Brain pericyte (primary cell): ENCODE measurements around the gene PDE10A.

Source experiments
- DNase-seq: peaks from one replicate; pipeline ENCODE4 v3.0.0-alpha.2; 2012; ENCODE audit warnings: low read depth, low spot score

PDE10A gene

DNA sequence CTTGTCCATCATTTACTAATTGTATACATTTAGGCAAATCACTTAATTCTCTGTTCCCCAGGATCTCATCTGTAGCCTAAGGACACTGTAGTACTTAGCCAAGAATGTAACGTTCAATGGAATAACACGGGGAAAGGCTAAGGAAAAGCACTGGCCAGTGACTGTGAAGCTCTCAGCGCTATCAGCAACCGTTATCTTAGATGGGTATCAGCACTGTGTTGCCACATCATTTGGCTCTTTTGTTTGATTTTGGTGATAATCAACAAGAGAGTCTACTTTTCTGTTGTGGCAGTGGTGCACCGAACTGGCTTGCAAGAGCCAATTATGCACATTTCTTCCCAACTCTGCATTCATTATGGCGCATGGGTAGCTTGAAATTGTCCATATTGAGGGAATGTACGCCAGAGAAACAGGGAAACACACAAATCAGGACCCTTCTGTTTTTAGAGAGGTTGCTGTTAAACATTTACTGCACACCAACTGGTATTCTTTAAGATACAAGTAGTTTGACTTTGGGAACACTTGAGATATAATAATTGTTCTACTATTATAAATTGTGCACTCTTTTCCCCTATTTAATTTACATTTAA lies 259.9 kb downstream of the PDE10A start:
- DNase-seq: no peak

DNA sequence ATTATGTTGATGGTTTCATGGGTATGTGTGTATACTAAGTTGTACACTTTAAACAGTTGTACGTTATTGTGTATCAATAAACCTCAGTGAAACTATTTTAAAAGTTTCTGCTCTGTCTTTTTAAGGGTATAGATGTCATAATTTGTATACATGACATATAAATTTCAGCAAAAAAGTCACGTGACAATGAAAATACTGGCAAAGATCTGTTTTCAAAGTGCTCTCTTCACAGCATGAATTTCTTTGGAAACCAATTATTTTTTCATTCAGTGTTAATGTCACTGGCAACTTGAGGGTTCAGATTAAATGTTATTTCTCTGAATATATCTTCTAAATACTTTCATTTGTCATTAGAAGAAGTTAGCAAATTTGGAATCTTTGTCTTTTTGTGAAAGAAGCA lies 261.9 kb downstream of the PDE10A start:
- DNase-seq: no peak

DNA sequence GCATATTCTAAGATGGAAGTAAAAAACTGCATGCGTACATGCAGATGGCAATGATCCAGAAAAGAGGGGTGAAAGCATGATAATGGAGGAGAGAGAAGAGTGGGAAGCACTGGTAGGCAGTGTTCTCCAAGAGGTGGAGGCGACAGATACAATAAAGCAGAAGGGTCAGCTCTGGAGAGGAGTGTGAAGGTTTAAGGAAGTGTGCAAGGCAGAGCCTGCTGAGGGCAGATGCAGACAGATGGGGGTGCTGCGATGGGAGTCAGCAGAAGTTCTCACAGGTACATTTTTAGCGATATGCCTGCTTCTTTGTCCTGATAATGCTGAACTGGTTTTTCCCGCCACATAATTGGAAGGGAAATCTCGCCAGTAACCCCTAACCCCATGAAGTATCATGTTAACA lies 272.6 kb downstream of the PDE10A start:
- no peak for DNase-seq

DNA sequence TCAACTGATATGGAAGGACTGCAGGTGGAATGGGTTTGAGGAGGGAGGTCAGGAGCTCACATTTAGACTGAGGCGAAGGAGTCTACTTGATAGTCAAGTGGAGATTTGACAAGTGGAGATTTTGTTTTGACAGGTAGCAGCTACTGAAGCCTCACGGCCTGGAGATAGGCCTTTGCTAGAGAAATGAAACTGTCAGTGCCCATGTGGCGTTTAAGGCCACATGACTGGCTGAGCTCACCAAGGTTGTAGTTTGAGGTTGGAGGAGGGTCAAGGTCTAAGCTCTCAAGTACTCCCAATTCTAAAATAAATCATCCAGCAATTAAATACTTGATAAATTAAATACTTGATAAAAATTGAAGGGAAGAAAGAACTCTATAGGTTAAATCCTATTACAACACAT lies 273.5 kb downstream of the PDE10A start:
- no peak for DNase-seq

DNA sequence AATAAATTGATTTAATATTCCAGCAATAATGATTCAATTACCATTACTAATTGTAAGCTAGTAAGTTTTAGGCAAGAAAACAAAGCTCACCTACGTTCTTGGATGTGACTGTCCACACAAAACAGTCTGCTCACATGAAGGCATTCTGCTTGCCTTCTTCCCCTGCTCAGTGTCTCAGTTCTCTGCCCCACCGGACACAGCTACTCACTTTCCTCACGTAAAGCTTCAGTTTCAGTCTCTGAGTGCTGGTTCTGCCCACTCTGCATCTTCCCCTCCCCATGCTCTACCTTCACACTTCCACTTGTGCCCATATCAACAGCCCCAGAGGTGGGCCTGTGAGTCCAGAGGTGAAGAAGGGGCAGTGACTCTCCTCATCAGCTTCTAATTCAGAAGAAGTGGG lies 279.7 kb downstream of the PDE10A start:
- DNase-seq: no peak

DNA sequence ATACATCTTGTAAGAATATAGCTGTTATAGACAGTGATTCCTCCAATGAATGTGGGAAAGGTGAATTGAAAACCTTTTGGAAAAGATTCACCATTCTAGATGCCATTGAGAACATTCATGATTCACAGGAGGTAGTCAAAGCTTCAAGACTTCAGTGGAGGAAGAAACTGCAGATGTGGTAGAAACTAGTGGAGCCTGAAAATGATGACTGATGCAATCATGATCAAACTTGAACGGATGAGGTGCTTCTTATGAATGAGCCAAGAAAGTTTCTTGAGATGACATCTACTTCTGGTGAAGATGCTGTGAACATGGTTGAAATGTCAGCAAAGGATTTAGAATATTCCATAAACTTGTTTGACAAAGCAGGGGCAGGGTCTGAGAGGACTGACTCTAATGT lies 286.9 kb downstream of the PDE10A start:
- no peak for DNase-seq

DNA sequence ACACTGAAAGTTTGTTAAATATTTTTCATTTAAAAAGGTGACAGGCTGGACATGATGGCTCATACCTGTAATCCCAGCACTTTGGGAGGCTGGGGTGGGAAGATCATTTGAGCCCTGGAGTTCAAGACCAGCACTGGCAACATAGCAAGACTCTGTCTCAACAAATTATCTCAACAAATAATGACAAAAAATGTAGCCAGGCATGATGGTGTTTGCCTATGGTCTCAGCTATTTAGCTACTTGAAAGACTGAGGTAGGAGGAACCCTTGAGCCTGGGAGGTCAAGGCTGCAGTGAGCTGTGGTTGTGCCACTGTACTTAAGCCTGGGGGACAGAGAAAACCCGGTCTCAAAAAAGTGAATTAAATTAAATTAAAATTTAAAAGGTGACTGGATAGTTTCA lies 297.7 kb downstream of the PDE10A start:
- no peak for DNase-seq

DNA sequence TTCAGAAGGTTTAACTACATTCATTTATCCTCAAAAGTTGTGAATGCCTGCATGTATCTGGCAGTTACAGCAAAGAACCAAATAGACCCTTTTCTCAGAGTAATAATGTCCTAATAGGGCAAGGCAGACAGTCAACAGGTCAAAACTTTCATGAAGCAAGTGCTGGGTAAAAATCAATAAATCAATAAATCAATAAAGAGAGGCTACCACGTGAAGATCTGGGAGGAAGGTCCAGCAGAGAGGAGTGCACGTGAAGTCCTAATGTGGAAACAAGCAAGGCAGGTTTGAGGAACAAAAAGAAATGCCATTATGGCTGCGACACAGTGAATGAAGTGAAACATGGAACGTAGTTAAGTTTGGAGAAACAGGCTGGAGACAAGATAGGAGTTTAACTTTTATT lies 317.3 kb downstream of the PDE10A start:
- no peak for DNase-seq

DNA sequence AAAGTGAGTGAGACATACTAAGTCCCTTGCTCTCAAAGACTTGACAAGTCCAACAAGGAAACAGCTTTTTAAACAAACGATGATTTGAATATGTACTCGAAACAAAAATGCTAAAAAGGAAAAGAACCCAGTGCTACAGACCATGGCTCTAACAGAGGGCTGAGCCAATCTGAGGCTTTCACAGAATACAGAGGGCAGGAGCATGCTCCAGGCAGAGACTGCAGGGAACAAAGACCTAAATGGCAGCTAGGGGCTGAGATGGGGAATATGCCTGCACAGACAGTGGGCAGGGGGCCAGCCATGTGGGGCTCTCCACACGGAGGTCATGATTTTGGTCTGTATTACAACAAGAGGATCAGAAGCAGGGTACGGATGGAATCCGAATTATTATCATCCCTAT lies 322.5 kb downstream of the PDE10A start:
- DNase-seq: no peak

DNA sequence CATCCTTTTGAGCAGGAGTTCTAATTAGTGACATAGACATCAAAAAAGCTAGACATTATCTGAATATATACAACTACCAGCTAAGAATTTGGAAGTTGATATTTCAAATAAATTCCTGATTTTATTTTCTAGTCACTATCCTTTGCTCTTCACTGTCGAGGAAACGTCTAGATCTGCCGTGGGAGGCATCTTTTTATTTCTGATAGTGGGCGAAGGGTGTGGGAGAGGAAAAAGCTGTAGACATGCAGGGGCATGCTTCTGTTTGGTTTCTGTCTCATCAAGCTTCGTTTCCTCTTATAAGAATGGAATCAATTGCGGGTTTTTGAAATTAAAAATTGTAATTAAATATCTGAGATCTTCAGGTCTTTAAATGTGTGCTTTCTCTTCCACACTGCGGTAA lies 337.4 kb downstream of the PDE10A start:
- DNase-seq: no peak

DNA sequence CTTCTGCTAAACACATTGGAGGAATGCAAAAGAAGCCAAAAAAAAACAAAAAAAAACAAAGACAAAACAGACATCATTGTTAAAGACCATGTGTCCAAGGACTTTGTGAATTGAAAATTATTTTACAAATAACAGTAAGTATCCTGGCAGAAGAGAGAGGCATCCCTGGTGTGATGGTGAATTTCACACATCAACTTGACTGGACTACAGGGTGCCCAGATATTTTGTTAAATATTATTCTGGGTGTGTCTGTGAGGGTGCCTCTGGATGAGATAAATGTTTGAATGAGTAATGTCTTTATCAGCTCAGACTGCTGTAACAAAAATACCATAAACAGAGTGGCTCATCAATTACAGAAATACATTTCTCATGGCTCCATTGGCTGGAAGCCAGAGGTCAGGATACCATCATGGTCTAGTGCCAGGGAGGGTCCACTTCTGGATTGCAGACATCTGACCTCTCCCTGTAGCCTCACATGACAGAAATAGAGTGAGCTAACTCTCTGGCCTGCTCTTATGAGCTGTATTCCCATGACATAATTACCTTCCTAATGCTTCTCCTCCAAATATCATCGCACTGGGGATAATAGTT lies 341.4 kb downstream of the PDE10A start:
- no peak for DNase-seq

DNA sequence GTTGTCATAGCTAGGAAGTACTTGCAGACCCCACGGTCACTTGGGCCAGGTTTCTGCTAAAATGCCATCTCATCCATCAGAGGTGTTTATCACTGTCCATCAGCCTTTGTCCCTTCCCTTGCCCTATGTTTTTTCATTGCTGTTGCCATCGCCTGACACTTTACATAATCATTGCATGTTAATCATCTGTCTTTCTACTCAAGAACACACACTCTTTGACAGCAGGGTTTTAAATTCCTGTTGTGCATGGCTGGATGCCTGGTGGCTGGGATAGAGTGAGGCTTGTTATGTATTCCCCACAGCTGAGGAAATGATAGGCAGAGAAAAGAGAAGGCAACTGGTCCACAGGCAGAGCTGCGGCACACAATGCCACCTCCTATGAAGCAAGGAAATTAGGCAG lies 341.9 kb downstream of the PDE10A start:
- DNase-seq: no peak

DNA sequence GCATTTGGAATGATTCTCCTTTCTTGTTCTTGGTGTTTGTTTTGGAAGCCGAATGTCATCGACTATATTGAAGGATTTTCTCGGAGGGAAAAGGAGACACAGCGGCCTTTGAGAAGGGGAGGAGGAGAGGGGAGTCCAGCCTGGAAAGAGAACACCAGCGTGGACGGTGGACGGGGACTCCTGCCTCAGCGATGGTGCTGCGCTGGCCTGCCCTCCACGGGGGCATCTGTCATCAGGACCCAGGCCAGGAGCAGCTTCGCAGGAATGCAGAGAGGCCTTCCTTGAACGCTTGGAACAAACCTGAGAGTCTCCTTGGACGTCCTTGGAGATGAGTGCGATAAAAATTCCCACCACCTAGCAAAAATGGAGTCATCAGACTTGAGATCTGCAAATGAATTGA lies 345.3 kb downstream of the PDE10A start:
- DNase-seq: no peak

DNA sequence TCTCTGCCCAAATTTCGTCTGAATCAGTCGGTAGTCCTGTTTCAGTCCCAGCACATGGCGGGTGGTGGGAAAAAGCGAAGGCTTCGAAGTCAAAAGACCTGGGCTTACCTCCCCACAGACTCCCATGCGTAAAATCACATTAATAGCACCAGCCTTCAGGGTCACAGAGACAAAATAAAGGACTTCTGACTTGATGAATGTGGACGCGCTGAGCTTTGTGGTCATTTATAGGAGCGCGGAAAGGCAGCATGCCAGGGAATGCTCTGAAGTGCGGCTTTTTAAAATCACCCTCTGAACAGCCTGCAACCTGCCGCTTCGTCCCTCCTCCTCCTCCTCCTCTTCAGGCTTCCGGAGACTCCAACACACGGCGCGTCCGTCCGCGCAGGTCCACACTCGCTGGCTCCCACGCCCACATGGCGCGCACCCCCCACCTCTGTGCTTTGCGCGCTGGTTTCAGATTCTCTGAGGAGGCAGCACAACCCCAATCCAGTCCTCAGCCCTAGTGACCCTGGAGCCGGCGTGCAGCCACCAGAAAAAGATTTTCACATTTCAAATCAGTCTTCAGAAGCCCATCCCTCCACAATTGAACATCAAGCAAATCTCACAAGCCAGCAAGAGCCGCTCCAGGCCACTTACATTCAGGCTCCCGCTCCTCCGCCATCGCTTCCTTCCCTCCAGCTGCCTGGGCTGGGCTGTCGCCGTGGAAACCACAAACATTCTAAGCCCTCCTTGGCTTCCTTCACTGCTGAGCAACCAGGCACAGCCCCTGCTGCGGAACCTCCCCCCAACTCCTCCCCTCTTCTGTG lies 353.9 kb downstream of the PDE10A start, which contains the start of gene C6orf118:
Gene C6orf118 (minus strand): TSS at position 680 of the 806 bp plus-strand sequence. CDS start 19 bp downstream, at position 661.
- DNase-seq: peak; percentile 32

DNA sequence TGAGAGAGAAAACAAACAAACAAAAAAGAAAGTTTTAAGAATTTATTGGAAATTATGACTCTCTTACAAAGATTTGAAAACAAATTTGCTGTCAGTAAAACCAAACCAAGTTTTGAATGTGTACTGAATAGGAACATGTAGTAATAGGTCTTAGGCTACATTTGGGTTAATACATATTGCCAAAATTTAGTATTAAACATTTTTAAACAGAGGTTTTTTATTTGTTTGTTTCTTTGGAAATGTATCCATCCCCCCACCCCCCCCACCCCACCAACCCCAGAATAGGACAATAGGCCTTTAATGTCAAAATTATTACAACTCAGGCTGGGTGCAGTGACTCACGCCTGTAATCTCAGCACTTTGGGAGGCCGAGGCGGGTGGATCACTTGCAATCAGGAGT lies 356.1 kb downstream of the PDE10A start:
- DNase-seq: no peak

DNA sequence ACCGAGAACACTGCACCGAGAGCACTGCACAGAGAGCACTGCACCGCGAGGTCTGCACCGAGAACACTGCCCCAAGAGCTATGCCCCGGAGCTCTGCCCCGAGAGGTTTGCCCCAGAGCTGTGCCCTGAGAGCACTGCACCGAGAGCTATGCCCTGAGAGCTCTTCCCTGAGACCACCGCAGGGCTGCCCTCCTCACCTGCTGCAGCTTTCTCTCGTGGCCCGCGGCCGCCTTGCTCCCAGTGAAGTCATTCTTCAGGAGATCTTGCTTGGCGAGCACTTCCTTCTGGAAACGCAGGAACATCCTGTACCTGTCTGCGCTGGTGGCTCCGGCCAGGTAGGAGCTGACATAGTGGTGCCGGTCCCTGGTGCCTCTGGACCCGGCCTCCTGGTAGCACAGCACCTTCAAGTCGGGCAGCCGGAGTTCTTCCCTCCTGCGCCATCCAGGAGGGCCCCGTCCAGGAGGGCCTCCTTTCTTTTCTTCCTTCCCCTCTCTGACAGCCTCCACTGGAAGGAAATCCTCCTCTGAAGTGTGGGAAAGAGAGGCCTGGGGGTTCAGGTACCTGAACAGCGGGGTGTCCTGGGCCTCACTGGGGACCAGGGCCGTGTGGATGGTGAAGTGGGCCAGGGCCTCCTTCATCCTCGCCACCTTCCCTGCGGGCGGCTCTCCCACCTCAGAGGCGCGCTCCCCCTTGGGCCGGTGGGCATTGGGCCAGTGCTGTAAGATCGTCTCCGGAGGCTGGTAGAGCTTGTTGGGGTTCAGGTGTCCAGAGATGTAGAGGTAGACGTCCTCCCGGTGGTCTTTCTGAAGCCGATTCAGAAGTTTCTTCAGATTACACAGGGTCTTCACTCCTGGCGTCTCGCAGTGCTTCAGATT lies 361.4 kb downstream of the PDE10A start:
- no peak for DNase-seq

DNA sequence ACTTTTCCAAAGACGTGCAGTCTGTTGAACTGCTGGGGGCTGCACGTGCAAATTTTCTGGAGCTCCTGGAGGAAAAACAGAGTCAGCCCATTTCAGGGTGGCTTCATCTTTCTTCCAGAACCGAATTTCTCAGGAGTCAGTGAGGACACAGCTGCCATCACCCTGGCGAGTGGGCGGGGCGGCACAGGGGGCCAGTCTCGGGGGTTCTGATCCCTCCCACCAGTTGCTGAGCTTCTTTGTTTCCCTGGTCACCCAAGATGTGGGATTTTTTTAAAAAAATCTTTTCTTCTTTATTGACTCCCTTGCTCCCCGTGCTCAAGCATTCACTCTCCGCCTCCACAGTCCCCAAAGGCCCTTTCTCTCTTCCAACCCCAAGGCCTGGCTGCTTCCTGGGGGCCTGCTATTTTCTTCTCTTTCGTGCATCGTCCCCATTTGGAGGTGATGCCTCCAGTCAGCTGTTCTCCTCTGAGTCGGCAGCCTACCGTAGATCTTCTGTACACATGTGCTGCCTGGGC lies 362.6 kb downstream of the PDE10A start:
- no peak for DNase-seq

DNA sequence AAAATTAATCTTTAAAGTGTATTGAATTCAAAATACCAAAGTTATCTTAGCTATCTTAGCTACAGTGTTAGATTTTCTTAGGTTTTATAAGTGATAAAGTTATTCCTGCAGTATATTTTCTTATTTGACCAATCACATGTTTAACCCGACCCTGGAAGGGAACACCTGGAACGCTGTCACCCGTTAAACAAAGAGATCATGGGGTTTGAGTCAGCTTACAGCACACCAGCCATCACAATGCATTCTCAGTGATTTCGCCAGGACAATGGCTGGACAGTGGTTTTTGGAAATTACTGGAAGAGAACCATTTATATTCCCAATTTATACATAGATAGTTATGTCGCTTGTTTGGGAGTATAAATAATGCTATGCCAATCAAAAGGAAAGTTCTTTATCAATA lies 364.2 kb downstream of the PDE10A start:
- no peak for DNase-seq

DNA sequence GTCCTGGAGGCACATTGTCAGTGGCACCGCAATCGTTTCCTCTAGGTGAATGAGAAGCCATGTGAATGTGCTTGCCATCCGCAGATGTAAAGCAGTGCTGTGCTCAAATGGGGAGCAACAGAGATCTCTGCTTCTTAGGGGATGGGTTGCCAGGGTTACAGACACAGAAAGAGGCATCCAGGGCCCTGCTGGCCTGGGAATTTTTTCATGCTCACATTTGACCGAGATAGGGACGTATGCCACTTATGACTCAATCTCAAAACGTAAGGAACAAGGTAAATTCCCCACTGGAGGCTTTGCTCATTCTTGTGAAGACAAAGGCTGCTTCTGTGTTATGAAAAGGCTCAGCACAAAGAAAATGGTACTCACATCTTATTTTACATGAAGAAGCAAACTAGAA lies 364.6 kb downstream of the PDE10A start:
- no peak for DNase-seq

DNA sequence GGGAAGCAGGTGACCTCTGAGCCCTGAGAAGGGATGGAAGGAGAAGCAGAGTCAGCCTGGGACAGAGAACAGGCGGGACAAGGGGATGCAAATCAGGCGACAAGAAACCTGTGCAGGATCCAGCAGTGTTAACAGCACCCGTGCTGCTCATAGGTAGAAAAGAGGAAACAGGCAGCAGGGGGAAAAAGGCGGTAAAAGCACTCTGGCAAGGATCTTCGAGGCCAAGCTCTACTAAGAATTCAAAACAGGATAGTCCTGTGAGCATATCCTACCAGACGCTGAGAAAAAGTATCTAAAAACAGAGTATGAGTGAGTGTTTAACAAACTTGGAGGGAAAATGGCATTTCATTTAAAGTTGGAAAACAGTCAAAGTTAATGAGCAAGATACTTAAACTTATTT lies 370.4 kb downstream of the PDE10A start:
- DNase-seq: no peak
